ENCODE data around the gene NARF. TPM values are rescaled to one million over a fixed set of nuclear protein-coding genes. Genes with fewer than 3 reads are reported as not detected.

The NARF gene
- polyA plus RNA-seq, 1 of the 3 experiments (the other 2 are of a cell fraction): 128 TPM

DNA sequence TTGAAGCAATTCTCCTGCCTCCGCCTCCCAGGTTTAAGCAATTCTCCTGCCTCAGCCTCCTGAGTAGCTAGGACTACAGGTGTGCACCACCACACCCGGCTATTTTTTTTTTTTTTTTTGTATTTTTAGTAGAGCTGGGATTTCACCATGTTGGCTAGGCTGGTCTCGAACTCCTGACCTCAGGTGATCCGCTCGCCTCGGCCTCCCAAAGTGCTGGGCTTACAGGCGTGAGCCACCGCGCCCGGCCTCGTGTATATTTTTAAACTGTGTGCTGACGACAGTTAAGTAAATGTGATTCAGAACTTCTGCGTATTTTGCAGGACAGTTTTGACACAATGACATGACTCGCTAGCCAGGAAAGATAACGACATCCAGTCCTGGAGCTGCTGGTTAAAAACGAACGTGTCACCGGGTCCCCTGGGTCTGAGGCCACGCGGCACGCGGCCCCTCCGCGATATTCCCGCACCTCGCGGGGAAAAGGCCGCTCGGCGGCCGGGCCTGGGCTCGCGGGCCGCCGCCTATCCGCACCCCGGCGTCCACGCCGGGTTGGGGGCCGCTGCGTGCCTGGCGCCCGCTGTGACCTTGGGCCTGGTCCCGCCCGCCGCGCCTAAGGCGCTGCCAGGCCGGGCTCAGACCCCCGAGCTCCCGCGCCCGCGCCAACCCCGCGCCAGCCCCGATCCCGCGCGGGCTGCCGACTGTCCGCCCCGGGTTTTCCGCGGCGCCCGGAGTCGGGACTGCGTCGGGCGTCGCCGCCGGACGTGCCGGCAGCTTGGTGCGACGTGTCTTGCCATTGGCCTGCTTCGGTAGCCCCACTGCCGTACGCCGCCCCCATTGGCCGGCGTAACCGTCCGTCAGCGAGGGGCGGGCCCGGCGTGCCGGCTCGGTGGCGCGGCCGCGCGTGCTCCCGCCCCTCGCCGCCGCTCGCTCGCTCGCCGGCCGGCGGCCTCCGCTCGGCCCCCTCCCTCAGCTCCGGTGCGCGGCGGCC, 60.6 kb downstream of the NARF start, which contains the start of gene FOXK2:
Gene FOXK2 (plus strand): TSS at position 907 of the 985 bp plus-strand sequence. CDS start 157 bp downstream, outside the sequence.
- H3K79me2 ChIP-seq (ENCODE audit: insufficient read depth): peaks cover 42% of the 10 kb centered on the region
- H4K20me1 ChIP-seq (ENCODE audit: insufficient read depth): peaks cover 38% of the 10 kb centered on the region
- H3K36me3 ChIP-seq (replicated peaks in 1 of 2; ENCODE audit: control insufficient read depth in 1 of 2, insufficient read depth in 2 of 2, low read length in 1 of 2): peaks cover 0 to 6% of the 10 kb centered on the region in 2 experiments
- peak; percentile 100 for DNase-seq
- POLR2A ChIA-PET: interaction anchor here (0.7 to 1.6 kb wide), 5 partner anchors 16 to 43 kb away, joined by 3 to 6 read pairs (median 5); no protein-coding TSS in a partner anchor
- 13% methylated on average over 49 of the region's 114 CpGs for WGBS (ENCODE audit: low lambda C conversion rate)
- H2AFZ ChIP-seq (ENCODE audit: low read depth): peak within 1 kb of the TSS; percentile 98
- H3K4me3 ChIP-seq (ENCODE audit: low read depth in 2 of 2, low read length in 1 of 2): peak within 1 kb of the TSS; percentile 62 to 75
- peaks cover 14% of the 10 kb centered on the region for H3F3A ChIP-seq (replicated peaks; ENCODE audit: insufficient read depth)
- H3K9me2 ChIP-seq: no peaks in the 10 kb centered on the region
- no peaks in the 10 kb centered on the region for H3K9me3 ChIP-seq
- H3K9ac ChIP-seq: peak within 1 kb of the TSS; percentile 61
- CTCF ChIA-PET: interaction anchor here (0.7 to 4.3 kb wide), 12 partner anchors 9 to 58 kb away, joined by 3 to 23 read pairs (median 6); no protein-coding TSS in a partner anchor
- peaks cover 2 to 6% of the 10 kb centered on the region in 2 experiments; a peak in 1 of 4 replicates for H3K4me1 ChIP-seq (ENCODE audit: control insufficient read depth in 1 of 2, insufficient read depth in 2 of 2, low read depth in 1 of 2, low read length in 1 of 2)
- peak within 1 kb of the TSS; percentile 60 to 70 for H3K27ac ChIP-seq (ENCODE audit: low read depth in 2 of 2, low read length in 1 of 2)
- peak within 1 kb of the TSS; percentile 76 for H3K4me2 ChIP-seq
- H3K27me3 ChIP-seq (ENCODE audit: insufficient read depth): no peaks in the 10 kb centered on the region
- TF ChIP-seq TAF1 (IDR thresholded peaks at IDR 0.05; ENCODE audit: borderline replicate concordance, low read depth, low read length): peak; percentile 68; the same call in 1 of the 2 replicates
- TF ChIP-seq, protein P1, sequence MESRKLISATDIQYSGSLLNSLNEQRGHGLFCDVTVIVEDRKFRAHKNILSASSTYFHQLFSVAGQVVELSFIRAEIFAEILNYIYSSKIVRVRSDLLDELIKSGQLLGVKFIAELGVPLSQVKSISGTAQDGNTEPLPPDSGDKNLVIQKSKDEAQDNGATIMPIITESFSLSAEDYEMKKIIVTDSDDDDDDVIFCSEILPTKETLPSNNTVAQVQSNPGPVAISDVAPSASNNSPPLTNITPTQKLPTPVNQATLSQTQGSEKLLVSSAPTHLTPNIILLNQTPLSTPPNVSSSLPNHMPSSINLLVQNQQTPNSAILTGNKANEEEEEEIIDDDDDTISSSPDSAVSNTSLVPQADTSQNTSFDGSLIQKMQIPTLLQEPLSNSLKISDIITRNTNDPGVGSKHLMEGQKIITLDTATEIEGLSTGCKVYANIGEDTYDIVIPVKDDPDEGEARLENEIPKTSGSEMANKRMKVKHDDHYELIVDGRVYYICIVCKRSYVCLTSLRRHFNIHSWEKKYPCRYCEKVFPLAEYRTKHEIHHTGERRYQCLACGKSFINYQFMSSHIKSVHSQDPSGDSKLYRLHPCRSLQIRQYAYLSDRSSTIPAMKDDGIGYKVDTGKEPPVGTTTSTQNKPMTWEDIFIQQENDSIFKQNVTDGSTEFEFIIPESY (IDR thresholded peaks at IDR 0.05; ENCODE audit: borderline replicate concordance, low read depth): peak; percentile 80; the same call in 1 of the 2 replicates
- no peak for TF ChIP-seq NFIC (IDR thresholded peaks at IDR 0.05; ENCODE audit: borderline replicate concordance)
- TF ChIP-seq FOXJ3 (CRISPR knock-in tag; IDR thresholded peaks at IDR 0.05): no peak
- peak; percentile 43; the same call in 1 of the 2 replicates for TF ChIP-seq FOXM1 (IDR thresholded peaks at IDR 0.05; ENCODE audit: low read depth)
- peak in 1 of 2 experiments; percentile 45; a peak in 1 of 4 replicates for TF ChIP-seq EP300 (IDR thresholded peaks at IDR 0.05; ENCODE audit: borderline replicate concordance in 1 of 2, low read depth in 1 of 2, low read length in 1 of 2)
- TF ChIP-seq RFX5 (IDR thresholded peaks at IDR 0.05; ENCODE audit: low read length): peak; percentile 39; the same call in 1 of the 2 replicates
- TF ChIP-seq FOSL2 (IDR thresholded peaks at IDR 0.05; ENCODE audit: borderline replicate concordance, low read depth): no peak
- no peak; the same call in 1 of the 2 replicates for TF ChIP-seq JUND (IDR thresholded peaks at IDR 0.05)
- TF ChIP-seq NRF1 (IDR thresholded peaks at IDR 0.05; ENCODE audit: low read depth, low read length): peak; percentile 28
- TF ChIP-seq MXI1 (IDR thresholded peaks at IDR 0.05; ENCODE audit: low read depth, low read length): peak; percentile 90
- TF ChIP-seq, protein P2, sequence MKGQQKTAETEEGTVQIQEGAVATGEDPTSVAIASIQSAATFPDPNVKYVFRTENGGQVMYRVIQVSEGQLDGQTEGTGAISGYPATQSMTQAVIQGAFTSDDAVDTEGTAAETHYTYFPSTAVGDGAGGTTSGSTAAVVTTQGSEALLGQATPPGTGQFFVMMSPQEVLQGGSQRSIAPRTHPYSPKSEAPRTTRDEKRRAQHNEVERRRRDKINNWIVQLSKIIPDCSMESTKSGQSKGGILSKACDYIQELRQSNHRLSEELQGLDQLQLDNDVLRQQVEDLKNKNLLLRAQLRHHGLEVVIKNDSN (IDR thresholded peaks at IDR 0.05; ENCODE audit: borderline replicate concordance, low read depth): 0 out of 2 replicates have a peak, but pooled peaks have one; percentile 5
- TF ChIP-seq SMC3 (IDR thresholded peaks at IDR 0.05; ENCODE audit: low read depth, low read length): no peak
- no peak for TF ChIP-seq EZH2phosphoT487 (IDR thresholded peaks at IDR 0.05; ENCODE audit: borderline replicate concordance, low read depth)
- TF ChIP-seq, protein P3, sequence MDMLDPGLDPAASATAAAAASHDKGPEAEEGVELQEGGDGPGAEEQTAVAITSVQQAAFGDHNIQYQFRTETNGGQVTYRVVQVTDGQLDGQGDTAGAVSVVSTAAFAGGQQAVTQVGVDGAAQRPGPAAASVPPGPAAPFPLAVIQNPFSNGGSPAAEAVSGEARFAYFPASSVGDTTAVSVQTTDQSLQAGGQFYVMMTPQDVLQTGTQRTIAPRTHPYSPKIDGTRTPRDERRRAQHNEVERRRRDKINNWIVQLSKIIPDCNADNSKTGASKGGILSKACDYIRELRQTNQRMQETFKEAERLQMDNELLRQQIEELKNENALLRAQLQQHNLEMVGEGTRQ (IDR thresholded peaks at IDR 0.05; ENCODE audit: borderline replicate concordance, low read depth, low read length): no peak
- TF ChIP-seq GATA2 (CRISPR knock-in tag; IDR thresholded peaks at IDR 0.05): no peak; the same call in 1 of the 2 replicates
- TF ChIP-seq, protein P4, sequence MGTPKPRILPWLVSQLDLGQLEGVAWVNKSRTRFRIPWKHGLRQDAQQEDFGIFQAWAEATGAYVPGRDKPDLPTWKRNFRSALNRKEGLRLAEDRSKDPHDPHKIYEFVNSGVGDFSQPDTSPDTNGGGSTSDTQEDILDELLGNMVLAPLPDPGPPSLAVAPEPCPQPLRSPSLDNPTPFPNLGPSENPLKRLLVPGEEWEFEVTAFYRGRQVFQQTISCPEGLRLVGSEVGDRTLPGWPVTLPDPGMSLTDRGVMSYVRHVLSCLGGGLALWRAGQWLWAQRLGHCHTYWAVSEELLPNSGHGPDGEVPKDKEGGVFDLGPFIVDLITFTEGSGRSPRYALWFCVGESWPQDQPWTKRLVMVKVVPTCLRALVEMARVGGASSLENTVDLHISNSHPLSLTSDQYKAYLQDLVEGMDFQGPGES (IDR thresholded peaks at IDR 0.05; ENCODE audit: low read depth, low read length): no peak
- TF ChIP-seq POLR2AphosphoS5 (IDR thresholded peaks at IDR 0.05; ENCODE audit: low read depth, low read length): peak; percentile 29
- TF ChIP-seq RAD21 (IDR thresholded peaks at IDR 0.05; ENCODE audit: low read length): no peak
- TF ChIP-seq GABPA (IDR thresholded peaks at IDR 0.05; ENCODE audit: low read depth): peak; percentile 64
- TF ChIP-seq, protein P5, sequence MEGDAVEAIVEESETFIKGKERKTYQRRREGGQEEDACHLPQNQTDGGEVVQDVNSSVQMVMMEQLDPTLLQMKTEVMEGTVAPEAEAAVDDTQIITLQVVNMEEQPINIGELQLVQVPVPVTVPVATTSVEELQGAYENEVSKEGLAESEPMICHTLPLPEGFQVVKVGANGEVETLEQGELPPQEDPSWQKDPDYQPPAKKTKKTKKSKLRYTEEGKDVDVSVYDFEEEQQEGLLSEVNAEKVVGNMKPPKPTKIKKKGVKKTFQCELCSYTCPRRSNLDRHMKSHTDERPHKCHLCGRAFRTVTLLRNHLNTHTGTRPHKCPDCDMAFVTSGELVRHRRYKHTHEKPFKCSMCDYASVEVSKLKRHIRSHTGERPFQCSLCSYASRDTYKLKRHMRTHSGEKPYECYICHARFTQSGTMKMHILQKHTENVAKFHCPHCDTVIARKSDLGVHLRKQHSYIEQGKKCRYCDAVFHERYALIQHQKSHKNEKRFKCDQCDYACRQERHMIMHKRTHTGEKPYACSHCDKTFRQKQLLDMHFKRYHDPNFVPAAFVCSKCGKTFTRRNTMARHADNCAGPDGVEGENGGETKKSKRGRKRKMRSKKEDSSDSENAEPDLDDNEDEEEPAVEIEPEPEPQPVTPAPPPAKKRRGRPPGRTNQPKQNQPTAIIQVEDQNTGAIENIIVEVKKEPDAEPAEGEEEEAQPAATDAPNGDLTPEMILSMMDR (IDR thresholded peaks at IDR 0.05): no peak
- TF ChIP-seq TEAD4 (IDR thresholded peaks at IDR 0.05; ENCODE audit: borderline replicate concordance, insufficient read depth): no peak
- TF ChIP-seq, protein P6, sequence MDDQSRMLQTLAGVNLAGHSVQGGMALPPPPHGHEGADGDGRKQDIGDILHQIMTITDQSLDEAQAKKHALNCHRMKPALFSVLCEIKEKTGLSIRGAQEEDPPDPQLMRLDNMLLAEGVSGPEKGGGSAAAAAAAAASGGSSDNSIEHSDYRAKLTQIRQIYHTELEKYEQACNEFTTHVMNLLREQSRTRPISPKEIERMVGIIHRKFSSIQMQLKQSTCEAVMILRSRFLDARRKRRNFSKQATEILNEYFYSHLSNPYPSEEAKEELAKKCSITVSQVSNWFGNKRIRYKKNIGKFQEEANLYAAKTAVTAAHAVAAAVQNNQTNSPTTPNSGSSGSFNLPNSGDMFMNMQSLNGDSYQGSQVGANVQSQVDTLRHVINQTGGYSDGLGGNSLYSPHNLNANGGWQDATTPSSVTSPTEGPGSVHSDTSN (IDR thresholded peaks at IDR 0.05): peak; percentile 98
